ENCODE measurements around the gene DZANK1.

DNA sequence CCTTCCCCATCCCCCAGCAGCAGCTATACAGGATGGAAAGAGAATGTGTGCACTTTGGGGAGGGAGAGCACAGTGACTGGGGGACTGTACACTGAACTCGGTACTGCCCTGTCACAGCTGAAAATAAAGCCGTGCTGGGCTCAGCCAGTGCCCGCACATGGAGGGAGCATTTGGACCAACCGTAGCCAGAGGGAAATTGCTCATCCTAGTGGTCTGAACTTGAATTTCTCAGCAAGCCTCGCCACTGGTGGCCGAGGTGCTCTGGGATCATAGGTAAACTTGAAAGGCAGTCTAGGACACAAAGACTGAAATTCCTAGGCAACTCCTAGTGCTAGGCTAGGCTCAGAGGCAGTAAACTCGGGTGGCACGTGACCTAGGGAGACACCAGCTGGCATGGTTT lies 61.0 kb downstream of the DZANK1 start:
- TF ChIP-seq BACH2 (CRISPR knock-in tag; IDR thresholded peaks at IDR 0.05; ENCODE audit: borderline replicate concordance), result no peak
- TF ChIP-seq, protein P1, sequence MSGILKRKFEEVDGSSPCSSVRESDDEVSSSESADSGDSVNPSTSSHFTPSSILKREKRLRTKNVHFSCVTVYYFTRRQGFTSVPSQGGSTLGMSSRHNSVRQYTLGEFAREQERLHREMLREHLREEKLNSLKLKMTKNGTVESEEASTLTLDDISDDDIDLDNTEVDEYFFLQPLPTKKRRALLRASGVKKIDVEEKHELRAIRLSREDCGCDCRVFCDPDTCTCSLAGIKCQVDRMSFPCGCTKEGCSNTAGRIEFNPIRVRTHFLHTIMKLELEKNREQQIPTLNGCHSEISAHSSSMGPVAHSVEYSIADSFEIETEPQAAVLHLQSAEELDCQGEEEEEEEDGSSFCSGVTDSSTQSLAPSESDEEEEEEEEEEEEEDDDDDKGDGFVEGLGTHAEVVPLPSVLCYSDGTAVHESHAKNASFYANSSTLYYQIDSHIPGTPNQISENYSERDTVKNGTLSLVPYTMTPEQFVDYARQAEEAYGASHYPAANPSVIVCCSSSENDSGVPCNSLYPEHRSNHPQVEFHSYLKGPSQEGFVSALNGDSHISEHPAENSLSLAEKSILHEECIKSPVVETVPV (CRISPR knock-in tag; IDR thresholded peaks at IDR 0.05), result no peak
- no peak for TF ChIP-seq SNAI2 (CRISPR knock-in tag; IDR thresholded peaks at IDR 0.05)
- TF ChIP-seq, protein P2, sequence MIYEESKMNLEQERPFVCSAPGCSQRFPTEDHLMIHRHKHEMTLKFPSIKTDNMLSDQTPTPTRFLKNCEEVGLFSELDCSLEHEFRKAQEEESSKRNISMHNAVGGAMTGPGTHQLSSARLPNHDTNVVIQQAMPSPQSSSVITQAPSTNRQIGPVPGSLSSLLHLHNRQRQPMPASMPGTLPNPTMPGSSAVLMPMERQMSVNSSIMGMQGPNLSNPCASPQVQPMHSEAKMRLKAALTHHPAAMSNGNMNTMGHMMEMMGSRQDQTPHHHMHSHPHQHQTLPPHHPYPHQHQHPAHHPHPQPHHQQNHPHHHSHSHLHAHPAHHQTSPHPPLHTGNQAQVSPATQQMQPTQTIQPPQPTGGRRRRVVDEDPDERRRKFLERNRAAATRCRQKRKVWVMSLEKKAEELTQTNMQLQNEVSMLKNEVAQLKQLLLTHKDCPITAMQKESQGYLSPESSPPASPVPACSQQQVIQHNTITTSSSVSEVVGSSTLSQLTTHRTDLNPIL (CRISPR knock-in tag; IDR thresholded peaks at IDR 0.05; ENCODE audit: low read depth), result no peak
- TF ChIP-seq, protein P3, sequence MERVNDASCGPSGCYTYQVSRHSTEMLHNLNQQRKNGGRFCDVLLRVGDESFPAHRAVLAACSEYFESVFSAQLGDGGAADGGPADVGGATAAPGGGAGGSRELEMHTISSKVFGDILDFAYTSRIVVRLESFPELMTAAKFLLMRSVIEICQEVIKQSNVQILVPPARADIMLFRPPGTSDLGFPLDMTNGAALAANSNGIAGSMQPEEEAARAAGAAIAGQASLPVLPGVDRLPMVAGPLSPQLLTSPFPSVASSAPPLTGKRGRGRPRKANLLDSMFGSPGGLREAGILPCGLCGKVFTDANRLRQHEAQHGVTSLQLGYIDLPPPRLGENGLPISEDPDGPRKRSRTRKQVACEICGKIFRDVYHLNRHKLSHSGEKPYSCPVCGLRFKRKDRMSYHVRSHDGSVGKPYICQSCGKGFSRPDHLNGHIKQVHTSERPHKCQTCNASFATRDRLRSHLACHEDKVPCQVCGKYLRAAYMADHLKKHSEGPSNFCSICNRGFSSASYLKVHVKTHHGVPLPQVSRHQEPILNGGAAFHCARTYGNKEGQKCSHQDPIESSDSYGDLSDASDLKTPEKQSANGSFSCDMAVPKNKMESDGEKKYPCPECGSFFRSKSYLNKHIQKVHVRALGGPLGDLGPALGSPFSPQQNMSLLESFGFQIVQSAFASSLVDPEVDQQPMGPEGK (CRISPR knock-in tag; IDR thresholded peaks at IDR 0.05; ENCODE audit: borderline replicate concordance), result no peak
- no peak for TF ChIP-seq TCF4 (CRISPR knock-in tag; IDR thresholded peaks at IDR 0.05; ENCODE audit: borderline replicate concordance)
- no peak for TF ChIP-seq RARB (CRISPR knock-in tag; IDR thresholded peaks at IDR 0.05)
- no peak for TF ChIP-seq ISL1 (CRISPR knock-in tag; IDR thresholded peaks at IDR 0.05)
- TF ChIP-seq, protein P4, sequence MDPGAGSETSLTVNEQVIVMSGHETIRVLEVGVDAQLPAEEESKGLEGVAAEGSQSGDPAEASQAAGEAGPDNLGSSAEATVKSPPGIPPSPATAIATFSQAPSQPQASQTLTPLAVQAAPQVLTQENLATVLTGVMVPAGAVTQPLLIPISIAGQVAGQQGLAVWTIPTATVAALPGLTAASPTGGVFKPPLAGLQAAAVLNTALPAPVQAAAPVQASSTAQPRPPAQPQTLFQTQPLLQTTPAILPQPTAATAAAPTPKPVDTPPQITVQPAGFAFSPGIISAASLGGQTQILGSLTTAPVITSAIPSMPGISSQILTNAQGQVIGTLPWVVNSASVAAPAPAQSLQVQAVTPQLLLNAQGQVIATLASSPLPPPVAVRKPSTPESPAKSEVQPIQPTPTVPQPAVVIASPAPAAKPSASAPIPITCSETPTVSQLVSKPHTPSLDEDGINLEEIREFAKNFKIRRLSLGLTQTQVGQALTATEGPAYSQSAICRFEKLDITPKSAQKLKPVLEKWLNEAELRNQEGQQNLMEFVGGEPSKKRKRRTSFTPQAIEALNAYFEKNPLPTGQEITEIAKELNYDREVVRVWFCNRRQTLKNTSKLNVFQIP (CRISPR knock-in tag; IDR thresholded peaks at IDR 0.05; ENCODE audit: borderline replicate concordance, low read depth), result no peak
- TF ChIP-seq ZC3H10 (CRISPR knock-in tag; IDR thresholded peaks at IDR 0.05), result no peak
- no peak for TF ChIP-seq ZFP3 (CRISPR knock-in tag; IDR thresholded peaks at IDR 0.05)
- TF ChIP-seq CSDC2 (CRISPR knock-in tag; IDR thresholded peaks at IDR 0.05), result no peak
- TF ChIP-seq ZFP30 (CRISPR knock-in tag; IDR thresholded peaks at IDR 0.05), result no peak
